H1 (cell line): ENCODE results near the gene AGFG2. TPM values are rescaled to one million over a fixed set of nuclear protein-coding genes. Genes with fewer than 3 reads are reported as not detected.

ENCODE experiments used
- CTCF ChIA-PET: fragments of 300-600 bp; sonication (Branson Sonifier 250); formaldehyde crosslinking; loops from one replicate; lab custom pipeline; 2021; ENCODE audit not compliant: partially characterized antibody; lab: Charles Lee
- POLR2A ChIA-PET: fragments of 300-600 bp; sonication (Branson Sonifier 250); formaldehyde crosslinking; loops from one replicate; lab custom pipeline; 2021; ENCODE audit warnings: inconsistent platforms; ENCODE audit not compliant: partially characterized antibody; lab: Charles Lee
- DNase-seq, 2 experiments: peaks; one replicate each; pipeline versions ENCODE4 v3.0.0 to v3.0.0-alpha.2; 2010 to 2022; ENCODE audit warnings: low spot score in 2 of 2, low read depth in 1 of 2, mixed read lengths in 1 of 2
- FAIRE-seq: peaks from 2 replicates; lab custom pipeline; 2011; peaks lifted over from hg19 to GRCh38; lab: Jason Lieb, UNC
- H2AFZ ChIP-seq: 2 replicates; pipeline ENCODE4 v1.8.1; 2012; ENCODE audit warnings: low read length, inconsistent platforms
- H2AK5ac ChIP-seq: 2 replicates; pipeline ENCODE4 v1.6.1; 2013; ENCODE audit warnings: low read depth, low read length
- H2BK120ac ChIP-seq: replicated peaks from 2 replicates; pipeline ENCODE3; 2013; ENCODE audit warnings: low read depth, low read length, inconsistent platforms
- H2BK12ac ChIP-seq: 2 replicates; pipeline ENCODE4 v1.6.1; 2013; ENCODE audit warnings: low read depth, low read length
- H2BK15ac ChIP-seq: 2 replicates; pipeline ENCODE4 v1.6.1; 2013; ENCODE audit warnings: low read length
- H2BK20ac ChIP-seq: 2 replicates; pipeline ENCODE4 v1.6.1; 2013; ENCODE audit warnings: low read length
- H2BK5ac ChIP-seq: 2 replicates; pipeline ENCODE4 v1.6.1; 2013; ENCODE audit warnings: low read depth, low read length
- H3K14ac ChIP-seq: 2 replicates; pipeline ENCODE4 v1.6.1; 2013; ENCODE audit warnings: inconsistent platforms; ENCODE audit not compliant: insufficient read length
- H3K18ac ChIP-seq: 2 replicates; pipeline ENCODE4 v1.6.1; 2013; ENCODE audit warnings: low read length; ENCODE audit errors: extremely low read depth
- H3K23ac ChIP-seq: 2 replicates; pipeline ENCODE4 v1.6.1; 2013; ENCODE audit warnings: inconsistent platforms; ENCODE audit not compliant: insufficient read length
- H3K23me2 ChIP-seq: 2 replicates; pipeline ENCODE4 v1.6.1; 2013; ENCODE audit warnings: low read depth, low read length
- H3K27ac ChIP-seq: 2 replicates; pipeline ENCODE4 v1.6.1; 2011; ENCODE audit warnings: low read depth, low read length, inconsistent platforms
- H3K27me3 ChIP-seq, 4 experiments: replicated peaks in 1 of 4; 1 replicate in 1 of 4; 2 replicates in 3 of 4; pipeline versions ENCODE4 v1.6.1 to v1.8.1; 2011 to 2013; ENCODE audit warnings: low read length in 3 of 4, mild to moderate bottlenecking in 3 of 4, inconsistent platforms in 2 of 4, mixed read lengths in 2 of 4, moderate library complexity in 1 of 4; ENCODE audit not compliant: control insufficient read depth in 3 of 4, insufficient read depth in 3 of 4; ENCODE audit errors: extremely low read depth in 1 of 4
- H3K36me3 ChIP-seq, 4 experiments: 2 replicates each; pipeline versions ENCODE4 v1.6.1 to v1.8.1; 2011 to 2013; ENCODE audit warnings: mild to moderate bottlenecking in 4 of 4, low read length in 3 of 4, moderate library complexity in 2 of 4, control low read depth in 1 of 4, inconsistent platforms in 1 of 4; ENCODE audit not compliant: insufficient read depth in 4 of 4, control insufficient read depth in 2 of 4
- H3K4ac ChIP-seq: replicated peaks from 2 replicates; pipeline ENCODE3; 2013; ENCODE audit warnings: low read length, low read depth, mixed read lengths, inconsistent platforms; ENCODE audit not compliant: insufficient read length
- H3K4me1 ChIP-seq, 4 experiments: replicated peaks in 1 of 4; 1 replicate in 1 of 4; 2 replicates in 3 of 4; pipeline versions ENCODE4 v1.6.1 to v1.8.1; 2011 to 2013; ENCODE audit warnings: low read length in 3 of 4, inconsistent platforms in 2 of 4, mixed read lengths in 1 of 4; ENCODE audit not compliant: insufficient read depth in 4 of 4, control insufficient read depth in 3 of 4
- H3K4me2 ChIP-seq, 2 experiments: 2 replicates each; pipeline versions ENCODE4 v1.6.1 to v1.8.1; 2011 to 2013; ENCODE audit warnings: low read depth in 2 of 2, low read length in 2 of 2, control low read depth in 1 of 2, inconsistent platforms in 1 of 2, mild to moderate bottlenecking in 1 of 2; ENCODE audit not compliant: insufficient read depth in 1 of 2
- H3K4me3 ChIP-seq, 4 experiments: fragments of 200-600, 300-600 bp in 1 of 4; sonication (generic), shearing (Covaris generic), sonication (Bioruptor Twin) in 1 of 4; 2 replicates each; pipeline versions ENCODE4 v1.5.1 to v1.8.1; 2011 to 2016; ENCODE audit warnings: low read length in 4 of 4, low read depth in 3 of 4, control low read depth in 2 of 4, inconsistent platforms in 2 of 4, mild to moderate bottlenecking in 2 of 4, mixed read lengths in 1 of 4, moderate library complexity in 1 of 4; ENCODE audit not compliant: insufficient read depth in 2 of 4; ENCODE audit errors: extremely low read depth in 1 of 4
- H3K56ac ChIP-seq: replicated peaks from 2 replicates; pipeline ENCODE3; 2013; ENCODE audit warnings: low read depth, mild to moderate bottlenecking, mixed read lengths, low read length, inconsistent platforms; ENCODE audit not compliant: insufficient read length
- H3K79me1 ChIP-seq: 2 replicates; pipeline ENCODE4 v1.6.1; 2013; ENCODE audit warnings: low read depth, low read length, control low read depth
- H3K79me2 ChIP-seq, 2 experiments: 2 replicates each; pipeline versions ENCODE4 v1.6.1 to v1.8.1; 2012 to 2013; ENCODE audit warnings: low read length in 2 of 2, mild to moderate bottlenecking in 2 of 2, inconsistent platforms in 1 of 2; ENCODE audit not compliant: insufficient read depth in 2 of 2, control insufficient read depth in 1 of 2
- H3K9ac ChIP-seq, 4 experiments: replicated peaks in 1 of 4; 1 replicate in 1 of 4; 2 replicates in 3 of 4; pipeline versions ENCODE4 v1.6.1 to v1.8.1; 2011 to 2013; ENCODE audit warnings: low read depth in 3 of 4, low read length in 3 of 4, control low read depth in 2 of 4, mild to moderate bottlenecking in 2 of 4, moderate library complexity in 2 of 4, inconsistent platforms in 1 of 4; ENCODE audit errors: extremely low read depth in 1 of 4
- H3K9me3 ChIP-seq, 2 experiments: 2 replicates each; pipeline versions ENCODE4 v1.6.1 to v1.8.1; 2012 to 2013; ENCODE audit warnings: mild to moderate bottlenecking in 2 of 2, moderate library complexity in 2 of 2, control low read depth in 1 of 2, inconsistent platforms in 1 of 2, low read depth in 1 of 2, low read length in 1 of 2, mixed read lengths in 1 of 2; ENCODE audit not compliant: insufficient read depth in 2 of 2
- H4K20me1 ChIP-seq, 2 experiments: replicated peaks in 1 of 2; 2 replicates each; pipeline versions ENCODE3 to v1.8.1; 2011 to 2013; ENCODE audit warnings: inconsistent platforms in 2 of 2, low read length in 2 of 2, mild to moderate bottlenecking in 1 of 2; ENCODE audit not compliant: insufficient read depth in 2 of 2, control insufficient read depth in 1 of 2
- H4K5ac ChIP-seq: 2 replicates; pipeline ENCODE4 v1.6.1; 2013; ENCODE audit warnings: low read length, low read depth, mixed read lengths, inconsistent platforms; ENCODE audit not compliant: insufficient read length
- H4K8ac ChIP-seq: 2 replicates; pipeline ENCODE4 v1.8.0; 2013; ENCODE audit warnings: mild to moderate bottlenecking, moderate library complexity, low read length, inconsistent platforms; ENCODE audit not compliant: insufficient read depth; ENCODE audit errors: extremely low read depth
- H4K91ac ChIP-seq: replicated peaks from 2 replicates; pipeline ENCODE3; 2013; ENCODE audit warnings: low read length, mixed read lengths, inconsistent platforms; ENCODE audit not compliant: insufficient read length
- KDM1A ChIP-seq: fragments of 200-600, 300-600 bp; sonication (generic); IDR thresholded peaks from 2 replicates; pipeline ENCODE4 v1.7.1; 2016; ENCODE audit warnings: mild to moderate bottlenecking, low read length, borderline replicate concordance
- KDM5A ChIP-seq: fragments of 200-600 bp; IDR thresholded peaks from 2 replicates; pipeline ENCODE4 v1.7.1; 2012; ENCODE audit warnings: mild to moderate bottlenecking, low read length, inconsistent platforms, mixed read lengths
- PHF8 ChIP-seq: fragments of 200-600 bp; sonication (generic); conservative IDR thresholded peaks from 2 replicates; pipeline ENCODE4 v1.7.1; 2012; ENCODE audit warnings: low read depth, mild to moderate bottlenecking, inconsistent platforms, low read length, moderate library complexity
- POLR2A ChIP-seq, 2 experiments: IDR thresholded peaks; 1 replicate in 1 of 2; 2 replicates in 1 of 2; pipeline ENCODE4 v1.6.1; 2011; ENCODE audit warnings: low read depth in 2 of 2, low read length in 2 of 2, mild to moderate bottlenecking in 2 of 2; ENCODE audit errors: control extremely low read depth in 1 of 2
- RAD21 ChIP-seq, 2 experiments: IDR thresholded peaks in 1 of 2; conservative IDR thresholded peaks in 1 of 2; 2 replicates each; pipeline ENCODE4 v1.6.1; 2011; ENCODE audit warnings: low read depth in 2 of 2, low read length in 2 of 2, improper control_type of control experiment in 1 of 2, inconsistent platforms in 1 of 2, mild to moderate bottlenecking in 1 of 2, moderate library complexity in 1 of 2
- RXRA ChIP-seq: IDR thresholded peaks from 2 replicates; pipeline ENCODE4 v1.6.1; 2011; ENCODE audit warnings: low read depth, mild to moderate bottlenecking, low read length, moderate library complexity; ENCODE audit not compliant: insufficient read depth
- SRF ChIP-seq: IDR thresholded peaks from 2 replicates; pipeline ENCODE4 v1.6.1; 2011; ENCODE audit warnings: mild to moderate bottlenecking, low read depth, low read length, moderate library complexity
- USF2 ChIP-seq: IDR thresholded peaks from 2 replicates; pipeline ENCODE4 v1.6.1; 2011; ENCODE audit warnings: low read length, improper control_type of control experiment
- WGBS, 2 experiments: shearing (Covaris generic) in 1 of 2; methylation state at CpG; one replicate each; pipeline versions ENCODE4 v1.1.6 to v1.1.7; 2013 to 2015; ENCODE audit warnings: low lambda C conversion rate in 2 of 2, mixed read lengths in 2 of 2, inconsistent platforms in 1 of 2, low coverage in 1 of 2, missing lambda C conversion rate in 1 of 2; ENCODE audit not compliant: insufficient replicate concordance in 2 of 2, insufficient coverage in 1 of 2, insufficient read length in 1 of 2; ENCODE audit errors: extremely low coverage in 1 of 2, missing lambda C conversion rate in 1 of 2; 5-methylcytosine and 5-hydroxymethylcytosine counted together
- polyA plus RNA-seq, 7 experiments: library from polyadenylated mRNA; depleted of rRNA in 3 of 7; stranded (reverse) in 5 of 7; unstranded in 2 of 7; fragments of >200 nt in 5 of 7; fragments of 200-250 nt in 2 of 7; gene quantifications; 1 replicate in 5 of 7; 2 replicates in 1 of 7; 4 replicates in 1 of 7; pipeline versions ENCODE4 v1.2.1 to v1.2.3, GENCODE V29; 2011 to 2013; ENCODE audit warnings: missing spikeins in 2 of 7, mixed read lengths in 2 of 7
- total RNA-seq: library from RNA; stranded (reverse); fragmentation: NEBNext Ultra II Directional; extraction: Animal tissue kit (Norgen Biotek cat#: 25700); gene quantifications from 2 replicates; pipeline ENCODE4 v1.2.1, GENCODE V29; 2021
- TF ChIP-seq, protein P1 (sequence below): IDR thresholded peaks from 2 replicates; pipeline ENCODE4 v1.6.1; 2012; ENCODE audit warnings: inconsistent platforms

Gene AGFG2
- total and polyA plus RNA-seq, 2 of the 8 experiments (the other 6 are each of a cell fraction or from before 2014, with no cell fraction given): 7.6 to 11.2 TPM

DNA sequence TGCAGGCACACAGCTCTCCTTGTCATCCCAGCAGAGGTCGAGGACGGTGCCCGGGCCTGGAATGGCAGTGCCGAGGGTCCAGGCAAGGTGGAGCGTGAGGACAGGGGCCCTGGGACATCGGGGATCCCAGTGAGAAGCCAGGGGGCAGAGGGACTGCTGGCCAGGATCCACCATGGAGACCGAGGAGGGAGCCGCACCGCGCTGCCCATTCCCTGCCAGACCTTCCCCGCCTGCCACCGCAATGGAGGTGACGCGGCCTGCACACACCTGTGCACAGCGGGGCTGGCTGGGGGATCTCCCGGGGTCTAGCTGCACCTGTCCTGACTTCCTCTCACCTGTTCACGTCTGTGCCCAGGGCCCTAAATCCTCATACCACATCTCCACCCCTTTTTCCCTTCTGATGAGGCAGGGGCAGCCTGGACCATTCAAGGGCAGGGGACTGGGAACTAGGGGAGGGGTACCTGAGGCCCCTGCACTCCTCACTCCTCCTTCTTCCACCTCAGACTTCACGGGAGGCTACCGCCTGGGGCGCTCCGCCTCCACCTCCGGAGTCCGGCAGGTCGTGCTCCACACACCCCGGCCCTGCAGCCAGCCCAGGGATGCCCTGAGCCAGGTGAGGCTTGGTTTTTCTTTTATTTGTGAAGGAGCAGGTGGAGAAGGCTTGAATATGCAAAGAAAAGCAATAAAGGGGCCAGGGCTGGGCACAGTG is 48.4 kb upstream of the AGFG2 start:
- H2BK120ac ChIP-seq: no peak overlapping the region

More for the DNA sequence above, 48.4 kb upstream of the AGFG2 start:
- H3K79me1 ChIP-seq: no peaks in the 10 kb centered on the region
- H3K27me3 ChIP-seq: peaks cover 0 to 4% (median 2%) of the 10 kb centered on the region in 4 experiments; a peak in 5 of 7 replicates
- H3K4me1 ChIP-seq: peaks cover 2 to 22% (median 13%) of the 10 kb centered on the region in 4 experiments
- FAIRE-seq: no peak
- 0 out of 2 replicates have a peak overlapping the region, but pooled peaks have one; percentile 44 for H2BK5ac ChIP-seq
- H4K20me1 ChIP-seq: peaks cover 0 to 7% of the 10 kb centered on the region in 2 experiments
- POLR2A ChIA-PET: interaction anchor here (0.6 to 1.9 kb wide), 5 partner anchors 9 to 95 kb away, joined by 3 to 6 read pairs (median 3); partner anchors contain the start of gene ZCWPW1
- no peak overlapping the region for H2BK12ac ChIP-seq
- H3K9me3 ChIP-seq: no peaks in the 10 kb centered on the region
- no peak overlapping the region for H2BK20ac ChIP-seq
- no peak for DNase-seq
- CTCF ChIA-PET: interaction anchor here (0.6 to 3.7 kb wide), 16 partner anchors 10 to 214 kb away, joined by 3 to 11 read pairs (median 4); no protein-coding TSS in a partner anchor
- no peak overlapping the region; a peak in 1 of 8 replicates for H3K4me3 ChIP-seq
- TF ChIP-seq USF2: no peak
- TF ChIP-seq, protein P1, sequence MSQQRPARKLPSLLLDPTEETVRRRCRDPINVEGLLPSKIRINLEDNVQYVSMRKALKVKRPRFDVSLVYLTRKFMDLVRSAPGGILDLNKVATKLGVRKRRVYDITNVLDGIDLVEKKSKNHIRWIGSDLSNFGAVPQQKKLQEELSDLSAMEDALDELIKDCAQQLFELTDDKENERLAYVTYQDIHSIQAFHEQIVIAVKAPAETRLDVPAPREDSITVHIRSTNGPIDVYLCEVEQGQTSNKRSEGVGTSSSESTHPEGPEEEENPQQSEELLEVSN: no peak
- TF ChIP-seq RAD21 (IDR thresholded peaks at IDR 0.05 in 1 of 2, conservative IDR thresholded peaks at IDR 0.05 in 1 of 2; ENCODE audit: low read depth in 2 of 2, low read length in 2 of 2): no peak; a peak in 1 of 4 replicates
- no peak for TF ChIP-seq RXRA
- no peak for TF ChIP-seq POLR2A (IDR thresholded peaks at IDR 0.05; ENCODE audit: control extremely low read depth in 1 of 2, low read depth in 2 of 2, low read length in 2 of 2)
- no peak for TF ChIP-seq KDM1A
- TF ChIP-seq KDM5A: no peak
- TF ChIP-seq PHF8: no peak
- no peak for TF ChIP-seq SRF
- H2BK15ac ChIP-seq: no peak overlapping the region; the same call in 1 of the 2 replicates
- no peak overlapping the region for H3K18ac ChIP-seq
- no peak overlapping the region for H3K56ac ChIP-seq
- H4K5ac ChIP-seq: no peak overlapping the region
- no peak overlapping the region for H3K4ac ChIP-seq
- no peak overlapping the region for H2AFZ ChIP-seq
- 0 out of 4 replicates have a peak overlapping the region, but pooled peaks of 1 of the 2 experiments have one; percentile 14 for H3K4me2 ChIP-seq
- peaks cover 0 to 9% (median 0%) of the 10 kb centered on the region in 4 experiments; a peak in 2 of 8 replicates for H3K36me3 ChIP-seq
- peak overlapping the region; percentile 22 for H4K91ac ChIP-seq
- H3K79me2 ChIP-seq: no peaks in the 10 kb centered on the region
- H3K14ac ChIP-seq: no peak overlapping the region
- no peak overlapping the region; the same call in 1 of the 2 replicates for H2AK5ac ChIP-seq
- H3K23ac ChIP-seq: no peak overlapping the region
- H4K8ac ChIP-seq: no peak overlapping the region
- 89% methylated on average over 25 of the region's 25 CpGs; no CpG with 5 or more reads in 1 of the 2 experiments for WGBS, 2 experiments
- H3K27ac ChIP-seq: peak overlapping the region; percentile 56
- H3K23me2 ChIP-seq: peaks cover 7% of the 10 kb centered on the region; the same call in 1 of the 2 replicates
- H3K9ac ChIP-seq: no peak overlapping the region
